GM21381 (cell line): Measurements from ENCODE around the gene SESN3.
A peak's percentile ranks its signal among the peaks of the same experiment; 100 is the strongest.
"Not testable (repeated sequence)": the region's sequence is repeated elsewhere in the genome, so short reads cannot be mapped to it uniquely, and the experiment has no call there.

Experiments used
- ATAC-seq: cut with Tn5 transposase; IDR thresholded peaks from one replicate; pipeline ENCODE4 v1.9.1; 2021; ENCODE audit warnings: mild to moderate bottlenecking, moderate library complexity; ENCODE audit not compliant: unreplicated experiment

SESN3 gene

DNA sequence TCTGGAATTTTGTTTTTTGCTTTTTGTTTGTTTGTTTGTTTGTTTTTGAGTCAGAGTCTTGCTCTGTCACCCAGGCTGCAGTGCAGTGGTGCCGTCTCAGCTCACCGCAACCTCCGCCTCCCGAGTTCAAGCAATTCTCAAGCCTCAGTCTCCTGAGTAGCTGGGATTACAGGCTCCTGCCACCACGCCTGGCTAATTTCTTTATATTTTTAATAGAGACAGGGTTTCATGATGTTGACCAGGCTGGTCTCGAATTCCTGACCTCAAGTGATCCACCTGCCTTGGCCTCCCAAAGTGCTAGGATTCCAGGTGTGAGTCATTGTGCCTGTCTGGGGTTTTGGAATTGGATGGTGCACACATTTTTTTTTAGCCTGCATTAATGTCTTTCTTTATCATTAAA lies 20.9 kb upstream of the SESN3 start:
- ATAC-seq: not testable (repeated sequence)

- ATAC-seq: peak; percentile 88
Measured at GRCh38 chr11:95248666-95249467, 17.9 kb upstream of the SESN3 start.

- ATAC-seq: no peak
Measured at GRCh38 chr11:95247883-95248282, 16.9 kb upstream of the SESN3 start.

GRCh38 chr11:95247127-95247684 lies 16.2 kb upstream of the SESN3 start:
- ATAC-seq: no peak

DNA sequence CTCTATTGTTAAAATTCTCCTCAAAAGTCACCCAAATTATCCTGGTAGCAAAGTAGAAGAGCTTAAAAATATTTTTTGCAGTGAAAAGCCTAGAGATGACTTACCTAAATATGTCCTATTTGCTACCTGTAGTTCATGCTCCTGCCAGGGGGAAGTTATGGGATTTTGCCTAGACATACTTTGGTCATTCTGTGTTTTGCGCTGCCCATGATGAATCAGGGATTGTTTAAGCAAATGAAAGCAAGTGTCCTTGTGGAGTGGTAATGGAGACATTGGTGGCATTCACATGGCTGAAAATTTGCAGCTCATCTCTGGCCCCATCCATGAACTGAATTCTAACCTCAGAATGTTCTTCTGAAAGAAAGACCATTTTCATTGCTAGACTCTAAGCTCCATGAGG lies 14.6 kb upstream of the SESN3 start:
- ATAC-seq: no peak

- no peak for ATAC-seq
Measured at GRCh38 chr11:95245038-95245437, 14.0 kb upstream of the SESN3 start.

GRCh38 chr11:95243673-95244072 lies 12.7 kb upstream of the SESN3 start:
- no peak for ATAC-seq

GRCh38 chr11:95242845-95243605 lies 12.0 kb upstream of the SESN3 start:
- no peak for ATAC-seq

GRCh38 chr11:95242091-95242844 lies 11.3 kb upstream of the SESN3 start:
- peak; percentile 60 for ATAC-seq

DNA sequence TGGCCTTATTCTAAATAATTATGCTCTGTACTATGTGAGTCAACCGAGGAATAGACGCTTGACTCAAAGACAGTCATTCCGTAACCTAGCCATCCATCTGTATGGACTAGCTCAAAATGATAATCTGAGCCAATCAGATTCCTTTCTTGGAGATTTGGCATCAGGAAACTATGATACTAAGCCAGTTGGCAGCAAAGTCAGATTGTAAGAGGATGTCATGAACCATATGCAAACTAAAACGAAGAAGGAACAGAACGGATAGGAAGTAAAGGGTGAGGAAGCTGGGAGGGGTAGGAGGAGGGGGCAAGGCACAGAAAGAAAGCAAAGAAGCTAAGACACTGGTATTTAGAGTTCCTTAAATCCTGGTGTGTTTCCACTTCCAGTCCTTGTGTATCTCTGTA lies 10.7 kb upstream of the SESN3 start:
- ATAC-seq: peak; percentile 64

- ATAC-seq: no peak
Measured at GRCh38 chr11:95239871-95240649, 9.1 kb upstream of the SESN3 start.

DNA sequence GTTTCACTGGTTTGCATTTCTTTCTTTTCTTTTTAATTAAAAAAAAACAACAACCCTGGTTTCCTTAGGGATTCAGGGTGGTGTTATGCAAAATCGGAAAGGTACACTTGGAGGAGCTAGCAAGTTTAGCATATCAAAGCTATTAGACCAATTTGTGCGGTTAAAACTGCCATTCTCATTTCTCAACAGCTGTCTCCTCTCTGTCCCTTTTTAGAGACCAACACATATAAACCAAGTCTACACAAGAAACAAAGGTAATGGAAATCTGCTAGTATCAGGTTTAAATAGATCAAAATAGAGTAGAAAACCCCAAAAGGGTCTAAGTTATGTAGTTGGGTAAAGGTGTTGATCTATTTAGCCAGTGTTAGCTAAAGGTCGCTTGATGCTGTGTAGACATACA lies 1.7 kb upstream of the SESN3 start:
- ATAC-seq: no peak

GRCh38 chr11:95231881-95232605 lies 1.0 kb upstream of the SESN3 start:
- ATAC-seq: peak; percentile 26

DNA sequence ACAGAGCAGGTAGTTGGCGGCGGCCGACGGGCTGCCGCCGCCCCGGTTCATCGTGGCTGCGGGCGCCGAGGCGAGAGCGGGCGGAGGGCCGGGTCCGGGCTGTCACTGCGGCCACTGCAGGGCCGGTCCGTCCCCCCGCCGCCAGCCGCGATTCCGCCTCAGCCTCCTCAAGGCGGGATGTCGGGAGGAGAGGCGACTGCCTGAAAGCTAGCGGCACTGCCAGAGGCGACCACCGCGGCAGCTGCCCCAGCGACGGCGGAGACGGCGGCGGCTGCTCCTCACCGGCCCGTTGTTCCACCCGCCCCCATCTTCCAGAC lies 234 bp downstream of the SESN3 start:
- peak; percentile 3 for ATAC-seq

GRCh38 chr11:95229993-95230809 lies 801 bp downstream of the SESN3 start:
- ATAC-seq: no peak

DNA sequence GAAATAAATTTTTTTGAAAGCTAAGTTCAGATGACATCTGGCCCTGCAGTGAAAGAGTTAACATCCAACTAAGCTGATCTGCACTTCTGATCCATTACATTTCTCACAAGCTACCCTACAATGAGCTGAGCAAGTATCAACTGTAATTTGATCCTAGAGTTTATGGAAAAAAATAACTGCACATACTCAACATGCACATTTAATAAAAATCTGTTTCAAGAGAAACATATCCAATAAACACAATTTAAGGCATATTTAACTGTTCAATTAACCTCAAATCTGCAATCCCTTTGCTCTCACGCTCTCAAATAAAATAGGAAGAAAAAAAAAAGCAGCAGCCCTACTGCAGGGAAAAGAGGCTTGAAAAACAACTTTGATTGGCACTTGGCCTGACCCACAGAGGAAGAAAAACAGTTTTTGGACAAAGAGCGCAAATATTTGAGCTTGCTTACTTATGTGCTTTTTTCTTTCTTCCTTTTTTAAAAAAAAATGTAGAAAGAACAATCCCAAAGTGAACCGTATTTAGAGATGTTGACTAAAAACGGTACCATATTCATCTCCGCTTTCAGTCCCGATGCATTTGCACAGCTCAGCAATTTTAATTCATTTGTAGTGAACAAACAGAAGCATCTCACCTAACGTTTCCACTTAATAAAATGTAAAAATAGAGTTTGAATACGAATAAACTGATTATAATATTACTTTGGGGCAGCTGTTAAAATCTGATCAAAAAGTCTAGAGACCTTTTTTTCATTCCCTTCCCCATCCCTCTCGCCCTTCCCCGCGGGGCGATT lies 1.6 kb downstream of the SESN3 start:
- no peak for ATAC-seq

GRCh38 chr11:95228081-95228749 lies 2.8 kb downstream of the SESN3 start:
- no peak for ATAC-seq

DNA sequence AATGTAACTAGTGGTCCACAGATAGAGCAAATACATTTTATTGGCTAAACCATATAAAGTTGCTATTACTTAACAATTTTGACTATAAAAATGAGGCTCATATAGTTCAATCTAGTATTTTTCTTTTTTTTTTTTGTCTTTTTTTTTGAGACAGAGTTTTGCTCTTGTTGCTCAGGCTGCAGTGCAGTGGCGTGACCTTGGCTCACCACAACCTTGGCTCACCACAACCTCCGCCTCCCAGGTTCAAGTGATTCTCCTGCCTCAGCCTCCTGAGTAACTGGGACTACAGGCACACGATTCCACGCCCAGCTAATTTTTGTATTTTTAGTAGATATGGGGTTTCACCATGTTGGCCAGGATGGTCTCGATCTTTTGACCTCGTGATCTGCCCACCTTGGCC lies 3.9 kb downstream of the SESN3 start:
- ATAC-seq: not testable (repeated sequence)
